CD4-positive, alpha-beta T cell treated with Interleukin-17A for 4 hours (primary cell): ENCODE data around the gene CASP1.
"Not testable (repeated sequence)": the region's sequence is repeated elsewhere in the genome, so short reads cannot be mapped to it uniquely, and the experiment has no call there.

Experiments used
- DNase-seq: peaks from one replicate; pipeline ENCODE4 v3.0.0-alpha.2; 2020; ENCODE audit warnings: mixed read lengths

Gene CASP1

GRCh38 chr11:105045676-105046296 lies 10.8 kb upstream of the CASP1 start:
- DNase-seq = no peak

GRCh38 chr11:105044557-105045524 lies 9.9 kb upstream of the CASP1 start, which contains the start of gene CARD16:
Gene CARD16, minus strand, starts transcription at chr11:105045335. Its CDS starts 38 bp downstream, at chr11:105045297.
- peak; percentile 50 for DNase-seq

- no peak for DNase-seq
These were observed 7.2 kb upstream of the CASP1 start for GRCh38 chr11:105042178-105042577.

GRCh38 chr11:105040703-105041102 lies 5.8 kb upstream of the CASP1 start:
- no peak for DNase-seq

GRCh38 chr11:105034388-105034787 lies 556 bp downstream of the CASP1 start:
- DNase-seq = not testable (repeated sequence)

DNA sequence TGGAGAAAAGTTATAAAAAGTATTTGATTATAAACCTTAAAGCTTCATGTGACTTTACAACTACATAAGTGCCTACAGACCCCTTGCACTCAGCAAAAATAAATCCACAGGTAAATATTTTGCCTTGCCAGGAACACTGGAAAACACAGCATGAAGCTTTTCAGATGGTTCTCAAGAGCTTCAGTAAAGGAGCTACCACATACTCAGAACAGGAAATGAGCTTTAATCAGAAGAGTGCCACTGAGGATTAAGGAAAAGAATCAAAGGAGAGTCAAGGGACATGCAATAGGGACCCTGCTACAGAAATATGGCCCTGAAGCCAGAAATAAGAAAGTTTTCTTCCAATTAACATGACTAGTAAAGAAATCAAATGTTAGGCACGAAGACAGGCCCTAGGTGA lies 1.2 kb downstream of the CASP1 start:
- DNase-seq = no peak

DNA sequence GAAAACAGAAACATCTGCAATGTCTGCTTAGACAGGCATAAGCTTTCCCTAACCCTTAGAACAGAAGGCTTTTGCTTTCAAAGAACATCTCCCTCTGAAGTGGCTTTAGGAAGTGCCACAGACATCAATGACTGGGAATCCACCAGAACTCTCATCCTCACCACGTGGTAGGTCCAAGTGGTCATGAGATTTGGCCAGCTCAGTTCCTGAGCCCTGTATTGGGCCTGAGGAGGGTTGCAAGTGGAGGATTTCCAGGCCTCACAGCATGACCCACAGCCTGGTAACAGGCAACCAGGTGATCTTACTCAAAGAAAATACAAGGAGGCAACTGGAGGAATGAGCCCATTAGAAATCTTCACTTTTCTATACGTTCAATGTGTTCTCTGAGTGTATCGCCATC lies 1.6 kb downstream of the CASP1 start:
- no peak for DNase-seq

DNA sequence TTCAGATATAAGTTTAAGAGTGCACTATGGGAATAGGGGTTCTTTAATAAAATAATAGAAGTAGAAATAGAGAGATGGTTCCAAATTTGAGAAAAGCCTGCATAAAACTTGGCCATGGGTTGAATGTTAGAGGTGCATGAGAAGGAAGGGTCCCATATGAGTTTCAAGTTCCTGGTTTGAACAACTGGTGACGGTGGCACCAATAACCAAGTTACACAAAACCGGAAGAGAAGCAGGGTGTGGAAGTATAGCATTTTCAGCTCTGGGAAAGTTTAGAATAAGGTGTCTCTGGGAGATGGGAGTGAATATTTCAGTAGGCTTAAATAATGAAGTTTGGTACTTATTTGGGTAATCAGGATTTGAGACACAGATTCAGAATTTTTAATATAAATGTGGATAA lies 2.4 kb downstream of the CASP1 start:
- DNase-seq = no peak

DNA sequence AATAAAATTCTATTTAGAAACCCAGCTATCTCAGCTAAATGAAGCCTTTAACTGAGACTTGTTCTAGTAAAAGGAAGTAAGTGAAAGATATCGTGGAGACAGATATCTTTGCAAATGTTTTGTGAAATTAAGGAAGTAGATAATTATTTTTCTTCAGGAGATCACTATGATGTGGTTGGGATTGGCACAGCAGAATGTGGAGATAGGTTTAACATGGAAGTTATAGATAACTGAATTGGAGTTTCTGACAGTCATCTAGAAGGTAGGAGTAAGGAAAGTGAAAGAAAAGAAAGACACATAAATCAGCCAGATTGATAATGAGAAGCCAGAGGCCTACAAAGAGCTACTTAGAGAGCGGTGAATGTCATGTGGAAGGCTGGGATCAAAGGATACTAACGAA lies 7.3 kb downstream of the CASP1 start:
- no peak for DNase-seq

DNA sequence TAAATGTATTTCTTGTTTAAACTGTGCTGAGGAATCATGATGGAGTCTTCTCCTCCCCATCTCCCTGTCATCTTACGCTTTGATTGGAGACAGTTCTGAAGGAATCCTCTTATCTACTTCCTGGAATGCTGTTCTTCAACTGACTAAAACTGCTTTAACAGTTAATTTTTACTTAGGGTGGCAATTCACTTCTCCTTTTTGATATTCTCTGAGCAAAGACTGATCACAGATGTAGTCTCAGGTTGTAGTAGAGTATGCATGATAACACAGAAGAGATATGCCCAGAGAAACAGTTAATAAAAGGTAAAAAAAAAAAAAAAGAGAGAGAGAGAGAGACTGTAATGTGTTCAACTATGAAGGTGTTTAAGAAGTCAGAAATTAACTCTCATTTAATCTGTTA lies 10.6 kb downstream of the CASP1 start:
- no peak for DNase-seq

GRCh38 chr11:105023003-105023402 lies 11.9 kb downstream of the CASP1 start, which contains the start of gene CASP5:
Gene CASP5, minus strand, starts transcription at chr11:105023168. Its CDS starts 32 bp downstream, at chr11:105023136.
- DNase-seq = no peak

DNA sequence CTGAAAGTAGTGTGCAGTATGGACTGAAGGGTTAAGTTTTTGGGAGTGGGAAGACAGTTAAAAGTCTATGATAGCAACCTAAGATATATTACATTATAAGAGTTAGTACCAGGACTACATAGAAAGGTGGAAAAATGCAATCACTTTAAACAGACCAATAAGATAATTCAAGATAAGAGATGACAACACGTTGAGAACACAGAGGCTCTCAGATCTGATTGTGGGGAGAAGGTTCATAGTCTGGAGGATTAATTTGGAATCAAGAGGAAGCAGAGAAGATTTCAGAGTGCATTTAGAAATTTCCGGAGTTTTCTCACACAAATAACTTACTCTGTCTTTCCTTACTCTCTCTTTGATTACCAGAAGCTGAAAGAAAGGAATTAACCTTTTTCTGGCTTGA lies 12.4 kb downstream of the CASP1 start:
- no peak for DNase-seq

GRCh38 chr11:105007463-105007862 lies 27.5 kb downstream of the CASP1 start:
- DNase-seq = no peak

DNA sequence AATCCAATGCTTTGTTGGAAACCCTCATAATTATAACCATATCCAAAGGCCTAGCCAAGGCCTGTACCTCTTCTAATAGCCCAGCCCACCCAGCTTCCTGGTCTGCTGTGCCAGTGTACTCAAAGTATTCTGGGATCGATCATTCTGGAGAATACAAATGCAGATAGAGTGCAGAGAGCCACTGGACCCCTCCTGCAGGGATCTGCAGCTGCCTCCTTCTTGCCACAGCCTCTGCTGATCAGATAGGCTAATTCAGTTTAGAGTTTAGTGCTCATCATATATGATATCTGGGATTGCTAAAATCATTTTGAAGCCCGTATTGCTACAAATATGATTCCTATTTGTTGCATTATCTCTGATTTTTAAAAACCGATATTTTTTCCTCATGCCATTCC lies 29.5 kb downstream of the CASP1 start:
- no peak for DNase-seq

DNA sequence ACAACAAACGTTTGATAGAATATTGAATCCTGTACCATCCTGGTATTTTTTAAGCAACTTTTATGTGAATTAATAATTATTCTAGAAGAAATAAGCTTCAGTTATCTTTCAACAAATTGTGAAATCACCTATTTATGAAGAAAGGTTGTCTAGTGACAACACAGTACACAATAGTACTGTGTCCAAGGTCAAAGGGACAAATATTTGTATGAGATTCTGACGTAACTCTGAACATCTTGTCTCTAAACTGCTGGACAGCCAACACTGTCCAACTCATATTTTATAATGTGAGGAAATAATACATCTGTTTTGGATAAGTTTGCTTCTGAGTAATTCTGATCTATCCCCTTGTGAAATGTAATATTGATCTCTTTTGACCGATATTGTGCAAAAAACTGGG lies 30.9 kb downstream of the CASP1 start:
- DNase-seq = no peak

- DNase-seq = no peak
These were observed 31.8 kb downstream of the CASP1 start for GRCh38 chr11:105003151-105003550.

GRCh38 chr11:105000797-105001196 lies 34.1 kb downstream of the CASP1 start:
- DNase-seq = peak; percentile 67

DNA sequence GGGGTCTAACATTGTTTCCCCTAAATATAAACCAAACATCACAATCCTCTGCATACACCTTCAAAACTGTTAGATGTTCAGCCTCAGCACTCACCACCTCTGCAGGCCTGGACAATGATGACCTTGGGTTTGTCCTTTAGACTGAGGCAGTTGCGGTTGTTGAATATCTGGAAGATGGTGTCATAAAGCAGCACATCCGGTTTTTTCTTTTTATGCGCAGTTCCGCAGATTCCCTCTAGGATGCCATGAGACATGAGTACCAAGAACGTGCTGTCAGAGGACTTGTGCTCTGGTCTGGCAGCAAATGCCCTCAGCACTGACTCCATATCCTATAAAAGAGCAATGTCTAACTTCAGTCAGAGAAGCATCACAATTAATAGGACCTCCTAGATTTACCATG lies 34.8 kb downstream of the CASP1 start:
- no peak for DNase-seq

- no peak for DNase-seq
These were observed 35.2 kb downstream of the CASP1 start for GRCh38 chr11:104999721-105000120.

DNA sequence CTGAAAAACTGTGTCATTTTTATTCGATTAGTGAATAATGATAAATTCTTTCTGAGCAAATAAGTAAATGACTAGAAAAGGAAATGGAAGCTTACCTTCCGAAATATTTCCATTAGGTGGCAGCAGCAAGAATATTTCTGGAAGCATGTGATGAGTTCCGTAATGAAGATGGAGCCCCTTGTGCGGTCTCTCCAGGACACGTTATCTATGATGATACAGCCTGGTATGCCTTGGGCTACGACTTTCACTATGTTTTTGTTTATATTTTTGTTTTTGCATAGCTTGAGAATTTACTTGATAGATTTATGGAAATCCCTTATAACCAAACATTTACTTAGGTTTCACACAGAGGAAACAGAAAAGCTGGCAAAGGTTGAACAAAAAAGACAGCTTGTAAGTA lies 37.7 kb downstream of the CASP1 start:
- DNase-seq = no peak

- no peak for DNase-seq
These were observed 39.9 kb downstream of the CASP1 start for GRCh38 chr11:104995001-104995408.

- DNase-seq = no peak
These were observed 42.2 kb downstream of the CASP1 start for GRCh38 chr11:104992781-104993180.

DNA sequence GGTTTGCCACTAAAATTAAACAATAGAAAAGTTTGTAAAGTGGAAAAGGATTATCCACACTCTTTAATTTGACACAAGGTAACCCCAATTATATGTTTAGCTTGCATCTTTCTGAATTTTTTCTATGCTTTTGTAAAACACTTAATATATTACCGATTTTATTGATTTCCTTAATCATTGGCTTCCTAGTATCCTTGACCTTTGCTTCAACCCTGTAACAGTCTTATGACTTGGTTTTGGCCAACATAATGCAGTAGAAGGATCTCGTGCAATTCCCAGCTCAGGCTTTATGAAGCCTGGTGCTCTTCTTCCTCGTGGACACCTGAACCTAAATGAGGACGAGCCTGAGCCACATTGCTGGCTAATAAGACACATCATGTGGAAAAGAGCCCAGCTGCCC lies 43.0 kb downstream of the CASP1 start:
- no peak for DNase-seq

DNA sequence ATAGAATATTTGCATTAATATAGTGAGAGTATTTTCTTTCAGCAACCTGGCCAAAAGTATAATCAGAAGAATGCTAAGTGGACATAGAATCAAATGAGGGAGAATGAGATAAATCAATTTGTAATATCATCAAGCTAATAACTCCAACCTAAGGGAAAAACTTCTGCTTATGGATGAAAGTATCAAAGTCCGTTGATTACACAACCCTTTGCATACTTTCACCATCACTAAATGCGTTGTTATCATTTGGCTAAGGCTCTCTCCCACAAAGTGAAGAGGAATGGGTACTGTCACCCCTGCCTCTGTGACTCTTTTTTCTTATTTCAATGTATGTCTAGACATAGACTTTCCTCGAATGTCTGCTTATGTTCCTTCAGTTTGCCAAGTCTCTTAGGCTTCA lies 50.1 kb downstream of the CASP1 start:
- DNase-seq = no peak
